KMS-11 (cell line): ENCODE measurements around the gene NHSL1.

Experiments used
- H2AFZ ChIP-seq: fragments of 200-600 bp; sonication (generic); 2 replicates; pipeline ENCODE4 v1.6.1; 2016; ENCODE audit warnings: antibody characterized with exemption, mixed run types, low read depth
- H3K27ac ChIP-seq: fragments of 200-600 bp; sonication (generic); 2 replicates; pipeline ENCODE4 v1.6.1; 2016; ENCODE audit warnings: mild to moderate bottlenecking, mixed run types
- H3K27me3 ChIP-seq: fragments of 200-600 bp; sonication (generic); 2 replicates; pipeline ENCODE4 v1.6.1; 2017; ENCODE audit warnings: mild to moderate bottlenecking, low read depth, mixed run types, moderate library complexity; ENCODE audit not compliant: insufficient read depth
- H3K36me3 ChIP-seq: fragments of 200-600 bp; sonication (generic); 2 replicates; pipeline ENCODE4 v1.6.1; 2017; ENCODE audit warnings: mild to moderate bottlenecking, mixed run types; ENCODE audit not compliant: insufficient read depth
- H3K4me1 ChIP-seq: fragments of 200-600 bp; sonication (generic); 2 replicates; pipeline ENCODE4 v1.6.1; 2016; ENCODE audit warnings: mild to moderate bottlenecking, low read depth, mixed run types; ENCODE audit not compliant: poor library complexity, severe bottlenecking
- H3K4me2 ChIP-seq: fragments of 200-600 bp; sonication (generic); 2 replicates; pipeline ENCODE4 v1.7.0; 2016; ENCODE audit warnings: mild to moderate bottlenecking, mixed run types
- H3K4me3 ChIP-seq: fragments of 200-600 bp; sonication (generic); IDR thresholded peaks from 2 replicates; pipeline ENCODE4 v1.6.1; 2017; ENCODE audit warnings: low read depth, low read length, mixed read lengths; ENCODE audit not compliant: insufficient read depth
- H3K79me2 ChIP-seq: fragments of 200-600 bp; sonication (generic); 2 replicates; pipeline ENCODE4 v1.6.1; 2016; ENCODE audit warnings: low read depth, mixed run types; ENCODE audit not compliant: insufficient read depth
- H3K9ac ChIP-seq: fragments of 200-600 bp; sonication (generic); 2 replicates; pipeline ENCODE4 v1.6.1; 2016; ENCODE audit warnings: mild to moderate bottlenecking, mixed run types
- H4K20me1 ChIP-seq: fragments of 200-600 bp; sonication (generic); 2 replicates; pipeline ENCODE4 v1.6.1; 2016; ENCODE audit warnings: mild to moderate bottlenecking, mixed run types; ENCODE audit not compliant: insufficient read depth
- CTCF ChIP-seq: fragments of 200-600 bp; sonication (generic); conservative IDR thresholded peaks from 2 replicates; pipeline ENCODE4 v1.6.1; 2017; ENCODE audit warnings: low read depth, mild to moderate bottlenecking, antibody characterized with exemption, low read length, moderate library complexity, mixed read lengths

NHSL1 gene

GRCh38 chr6:138512609-138513008, 13.3 kb upstream of the NHSL1 start:
- Histone ChIP-seq H3K36me3 (no peaks in the 10 kb centered on the region), H3K27me3 (no peaks in the 10 kb centered on the region), H3K9ac (no peak overlapping the region), H3K79me2 (no peaks in the 10 kb centered on the region), H3K27ac (no peak overlapping the region), H3K4me2 (no peak overlapping the region), H2AFZ (no peak overlapping the region), H4K20me1 (no peaks in the 10 kb centered on the region), H3K4me3 (no peak overlapping the region), H3K4me1 (no peaks in the 10 kb centered on the region)
- no peak for TF ChIP-seq CTCF

DNA sequence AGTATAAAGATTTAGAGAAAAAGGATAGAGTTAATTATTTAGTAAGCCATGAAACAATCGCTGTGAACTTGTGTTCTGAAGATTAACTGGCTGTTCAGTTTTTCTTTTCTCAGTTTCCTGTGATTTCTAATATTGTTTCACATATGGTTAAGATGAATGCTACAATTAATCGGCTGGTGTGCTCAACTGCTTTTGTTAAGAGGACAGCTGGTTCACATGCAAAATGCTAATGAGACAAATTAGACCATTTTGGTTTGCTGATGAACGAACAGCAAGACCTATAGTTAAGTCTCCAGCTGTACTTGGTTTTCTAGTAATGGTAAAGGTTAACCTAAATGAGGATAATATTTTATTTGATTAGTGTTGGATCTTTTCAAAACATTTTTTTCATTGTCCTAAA, 10.8 kb upstream of the NHSL1 start:
- Histone ChIP-seq H3K4me3 (no peak overlapping the region), H3K9ac (no peak overlapping the region), H4K20me1 (no peaks in the 10 kb centered on the region), H3K4me1 (no peaks in the 10 kb centered on the region), H3K4me2 (no peak overlapping the region), H3K79me2 (no peaks in the 10 kb centered on the region), H3K27ac (no peak overlapping the region), H3K27me3 (no peaks in the 10 kb centered on the region), H2AFZ (no peak overlapping the region), H3K36me3 (no peaks in the 10 kb centered on the region)
- no peak for TF ChIP-seq CTCF

DNA sequence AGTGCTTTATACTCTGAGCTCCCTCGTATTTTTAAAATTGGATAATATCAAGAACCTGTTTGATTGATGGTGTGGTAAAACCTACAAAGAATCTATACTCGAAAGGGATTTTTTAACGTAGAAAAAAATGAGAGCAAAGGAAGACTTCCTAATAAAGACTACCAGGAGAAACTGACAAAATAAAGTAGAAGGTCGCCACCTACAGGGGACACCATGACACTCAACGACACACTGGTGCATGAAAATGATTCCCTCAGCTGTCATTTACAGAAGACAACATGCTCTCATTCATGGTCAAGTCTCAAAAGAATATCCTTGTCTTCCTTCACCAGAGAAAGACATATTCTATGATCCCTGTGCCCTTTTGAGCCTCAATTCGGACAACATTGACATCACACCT, 10.1 kb upstream of the NHSL1 start:
- Histone ChIP-seq H3K36me3 (no peaks in the 10 kb centered on the region), H3K4me1 (no peaks in the 10 kb centered on the region), H4K20me1 (no peaks in the 10 kb centered on the region), H3K4me3 (no peak overlapping the region), H3K27ac (no peak overlapping the region), H3K27me3 (no peaks in the 10 kb centered on the region), H3K9ac (no peak overlapping the region), H2AFZ (no peak overlapping the region), H3K79me2 (no peaks in the 10 kb centered on the region), H3K4me2 (no peak overlapping the region)
- peak; percentile 55; the same call in 1 of the 2 replicates for TF ChIP-seq CTCF

DNA sequence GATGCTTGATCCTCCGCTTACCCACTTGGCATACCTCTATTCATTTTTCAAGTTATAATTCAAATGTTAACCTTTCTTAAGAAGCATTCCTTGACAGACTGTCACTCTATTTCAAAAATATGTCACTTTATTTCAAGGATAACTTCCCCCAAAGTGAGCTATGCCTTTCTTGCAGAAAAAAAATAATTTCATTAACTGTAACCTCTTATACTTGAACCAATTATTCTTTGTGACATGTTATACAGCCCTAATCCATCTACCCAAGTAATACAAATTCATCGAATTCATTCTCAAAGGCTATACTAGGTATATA, 9.3 kb upstream of the NHSL1 start:
- no peaks in the 10 kb centered on the region for H4K20me1 ChIP-seq
- H3K4me3 ChIP-seq = no peak overlapping the region
- H3K79me2 ChIP-seq = no peaks in the 10 kb centered on the region
- no peak overlapping the region for H2AFZ ChIP-seq
- no peaks in the 10 kb centered on the region for H3K27me3 ChIP-seq
- TF ChIP-seq CTCF = no peak
- no peaks in the 10 kb centered on the region for H3K4me1 ChIP-seq
- no peaks in the 10 kb centered on the region for H3K36me3 ChIP-seq
- H3K9ac ChIP-seq = no peak overlapping the region
- no peak overlapping the region for H3K27ac ChIP-seq
- no peak overlapping the region for H3K4me2 ChIP-seq
